Measurements from ENCODE around the gene ST3GAL4.
A peak's percentile ranks its signal among the peaks of the same experiment; 100 is the strongest.

ST3GAL4 gene

GRCh38 chr11:126426820-126427749, 71.6 kb downstream of the ST3GAL4 start:
- DNase-seq (ENCODE audit: low read depth), result no peak

GRCh38 chr11:126430581-126431335, 75.3 kb downstream of the ST3GAL4 start:
- no peak for DNase-seq (ENCODE audit: low read depth)

- no peak for DNase-seq (ENCODE audit: low read depth)
Measured at GRCh38 chr11:126431401-126432064, 76.0 kb downstream of the ST3GAL4 start.

GRCh38 chr11:126432065-126432461, 76.6 kb downstream of the ST3GAL4 start:
- no peak for DNase-seq (ENCODE audit: low read depth)

GRCh38 chr11:126432525-126432924, 77.0 kb downstream of the ST3GAL4 start:
- no peak for DNase-seq (ENCODE audit: low read depth)

GRCh38 chr11:126433244-126433846, 77.9 kb downstream of the ST3GAL4 start:
- no peak for DNase-seq (ENCODE audit: low read depth)

- DNase-seq (ENCODE audit: low read depth), result no peak
Measured at GRCh38 chr11:126433989-126434949, 78.8 kb downstream of the ST3GAL4 start.

GRCh38 chr11:126434950-126435335, 79.5 kb downstream of the ST3GAL4 start:
- no peak for DNase-seq (ENCODE audit: low read depth)

GRCh38 chr11:126436209-126436755, 80.8 kb downstream of the ST3GAL4 start:
- DNase-seq (ENCODE audit: low read depth), result no peak

- DNase-seq (ENCODE audit: low read depth), result no peak
Measured at GRCh38 chr11:126437731-126438130, 82.2 kb downstream of the ST3GAL4 start.

- no peak for DNase-seq (ENCODE audit: low read depth)
Measured at GRCh38 chr11:126438272-126438671, 82.8 kb downstream of the ST3GAL4 start.

- DNase-seq (ENCODE audit: low read depth), result no peak
Measured at GRCh38 chr11:126438691-126439090, 83.2 kb downstream of the ST3GAL4 start.

- DNase-seq (ENCODE audit: low read depth), result no peak
Measured at GRCh38 chr11:126440276-126440675, 84.8 kb downstream of the ST3GAL4 start.

- peak; percentile 58 for DNase-seq (ENCODE audit: low read depth)
Measured at GRCh38 chr11:126440792-126441514, 85.5 kb downstream of the ST3GAL4 start.

- DNase-seq (ENCODE audit: low read depth), result no peak
Measured at GRCh38 chr11:126443120-126443519, 87.6 kb downstream of the ST3GAL4 start.

- DNase-seq (ENCODE audit: low read depth), result no peak
Measured at GRCh38 chr11:126444072-126444471, 88.6 kb downstream of the ST3GAL4 start.

GRCh38 chr11:126446581-126446980, 91.1 kb downstream of the ST3GAL4 start:
- no peak for DNase-seq (ENCODE audit: low read depth)

- no peak for DNase-seq (ENCODE audit: low read depth)
Measured at GRCh38 chr11:126450198-126450597, 94.7 kb downstream of the ST3GAL4 start.

GRCh38 chr11:126450806-126451205, 95.3 kb downstream of the ST3GAL4 start:
- DNase-seq (ENCODE audit: low read depth), result no peak

GRCh38 chr11:126451211-126451802, 95.8 kb downstream of the ST3GAL4 start:
- no peak for DNase-seq (ENCODE audit: low read depth)

All from activated T-cell treated with anti-CD3 and anti-CD28 coated beads for 1 hour (primary cell).